Stimulated activated CD4-positive, alpha-beta T cell treated with anti-CD3 and anti-CD28 coated beads, Interleukin-4, amount 100 ng/mL, for 1 hour (primary cell): ENCODE data around the gene PROM2.
"Not testable (repeated sequence)": the region's sequence is repeated elsewhere in the genome, so short reads cannot be mapped to it uniquely, and the experiment has no call there.

ENCODE experiments used
- DNase-seq: peaks from one replicate; pipeline ENCODE4 v3.0.0-alpha.2; 2020

Gene PROM2

GRCh38 chr2:95274291-95275150 is at the start of gene PROM2:
PROM2 (plus strand) TSS chr2:95274449; CDS start chr2:95274586, 137 bp downstream.
- DNase-seq = no peak

DNA sequence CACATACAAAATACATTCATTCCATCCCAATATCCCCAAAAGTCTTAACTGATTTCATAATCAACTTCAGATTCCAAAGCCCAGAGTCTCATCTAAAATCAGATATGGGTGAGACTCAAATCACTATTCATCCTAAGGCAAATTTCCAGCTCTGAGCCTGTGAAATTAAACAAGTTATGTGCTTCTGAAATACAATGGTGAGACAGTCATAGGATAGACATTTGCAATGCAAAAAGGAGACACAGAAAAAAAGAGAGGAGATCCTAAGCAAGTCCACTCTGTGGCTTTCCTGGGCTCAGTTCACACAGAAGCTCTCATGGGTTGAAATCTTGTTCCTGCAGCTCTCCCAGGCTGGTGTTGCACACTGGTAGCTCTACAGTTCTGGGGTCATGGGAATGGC is 48.6 kb upstream of the PROM2 start:
- DNase-seq = no peak

DNA sequence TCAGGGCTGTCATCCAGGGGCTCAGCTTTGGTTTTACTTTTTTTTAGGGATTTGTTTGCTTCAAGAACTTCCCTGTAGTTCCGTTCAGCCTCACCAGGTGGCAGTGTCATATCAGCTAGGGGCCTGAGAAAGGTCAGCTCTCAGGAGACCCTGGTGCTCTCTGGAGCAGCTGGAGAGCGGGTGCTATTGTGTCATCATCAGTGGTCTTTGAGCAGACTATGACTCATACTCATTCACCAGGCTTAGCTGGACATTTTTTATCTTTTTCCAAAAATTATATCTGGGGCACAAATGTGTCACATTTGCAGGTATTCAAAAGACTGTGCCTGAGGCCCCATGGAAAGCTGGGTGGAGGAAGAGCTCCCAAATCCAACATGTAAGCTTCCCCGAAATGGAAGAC is 42.5 kb upstream of the PROM2 start:
- DNase-seq = peak; percentile 27

DNA sequence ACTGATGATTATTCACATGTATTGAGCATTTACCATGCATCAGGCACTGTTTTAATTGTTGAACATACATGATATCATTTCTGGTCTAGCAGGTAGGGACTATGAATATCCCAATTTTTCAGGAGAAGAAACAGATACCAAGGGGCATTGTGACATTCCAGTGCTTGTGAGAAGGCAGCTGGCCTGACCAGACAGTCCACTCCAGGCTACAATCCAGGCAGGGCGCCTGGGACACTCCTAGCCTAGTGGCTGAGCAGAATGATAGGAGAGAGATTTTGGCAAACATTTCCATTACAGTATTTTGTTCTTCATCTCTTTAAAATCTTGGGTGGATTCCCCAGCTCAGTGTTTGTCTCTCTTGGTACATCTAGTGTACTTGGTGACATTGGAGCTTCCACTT is 42.0 kb upstream of the PROM2 start:
- no peak for DNase-seq

DNA sequence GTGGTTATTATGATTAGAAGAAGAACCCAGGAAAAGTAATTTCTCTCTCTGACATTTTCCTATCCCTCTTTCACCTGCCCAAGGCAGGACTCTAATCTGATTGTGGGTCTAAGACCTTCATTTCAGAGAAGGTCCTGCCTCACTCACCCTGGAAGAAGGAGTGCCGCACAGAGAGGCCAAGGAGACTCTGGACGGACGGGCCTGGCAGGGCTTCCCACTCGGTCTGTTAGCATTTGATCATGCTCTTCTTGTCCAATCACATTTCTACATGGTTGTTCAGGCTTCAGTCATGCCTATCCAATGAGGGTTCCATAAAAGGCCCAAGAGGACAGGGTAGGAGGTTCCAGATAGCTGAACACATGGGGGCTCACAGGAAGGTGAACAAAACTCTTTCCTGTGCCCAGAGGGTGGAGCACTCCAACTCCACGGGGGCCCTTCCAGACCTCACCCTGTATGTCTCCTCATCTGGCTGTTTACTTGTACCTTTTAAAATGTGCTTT is 39.9 kb upstream of the PROM2 start:
- DNase-seq = no peak

GRCh38 chr2:95234816-95235215 is 39.4 kb upstream of the PROM2 start:
- no peak for DNase-seq

DNA sequence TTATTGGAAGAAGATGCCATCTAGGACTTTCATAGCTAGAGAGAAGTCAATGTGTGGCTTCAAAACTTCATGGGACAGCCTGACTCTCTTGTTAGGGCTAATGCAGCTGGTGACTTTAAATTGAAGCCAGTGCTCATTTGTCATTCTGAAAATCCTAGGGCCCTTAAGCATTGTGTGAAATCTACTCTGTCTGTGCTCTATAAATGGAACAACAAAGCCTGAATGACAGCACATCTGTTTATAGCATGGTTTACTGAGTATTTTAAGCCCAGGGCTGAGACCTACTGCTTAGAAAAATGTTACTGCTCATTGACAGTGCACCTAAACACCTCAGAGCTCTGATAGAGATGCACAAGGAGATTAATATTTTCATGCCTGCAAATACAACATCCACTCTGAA is 36.1 kb upstream of the PROM2 start:
- DNase-seq = no peak

GRCh38 chr2:95240091-95240490 is 34.2 kb upstream of the PROM2 start:
- DNase-seq = no peak

DNA sequence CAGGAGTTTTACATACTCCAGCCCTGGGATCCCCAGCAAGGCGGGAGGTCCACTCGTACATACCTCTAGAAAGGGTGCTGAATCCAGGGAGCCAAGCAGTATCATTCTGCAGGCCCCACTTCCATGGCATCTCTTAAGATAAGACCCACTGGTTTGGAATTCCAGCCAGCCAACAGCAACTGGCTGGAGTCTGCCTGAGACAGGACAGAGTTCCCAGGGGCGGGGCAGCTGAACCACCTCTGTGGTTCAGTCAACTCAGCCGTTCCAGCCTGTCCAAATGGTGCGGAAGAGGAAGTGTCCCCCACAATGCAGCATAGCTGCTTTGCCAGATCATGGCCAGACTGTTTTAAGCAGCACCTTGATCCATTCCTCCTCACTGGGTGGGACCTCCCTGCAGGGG is 33.7 kb upstream of the PROM2 start:
- DNase-seq = no peak

- DNase-seq = not testable (repeated sequence)
Measured at GRCh38 chr2:95242084-95242483, 32.2 kb upstream of the PROM2 start.

- DNase-seq = no peak
Measured at GRCh38 chr2:95258271-95258670, 16.0 kb upstream of the PROM2 start.

DNA sequence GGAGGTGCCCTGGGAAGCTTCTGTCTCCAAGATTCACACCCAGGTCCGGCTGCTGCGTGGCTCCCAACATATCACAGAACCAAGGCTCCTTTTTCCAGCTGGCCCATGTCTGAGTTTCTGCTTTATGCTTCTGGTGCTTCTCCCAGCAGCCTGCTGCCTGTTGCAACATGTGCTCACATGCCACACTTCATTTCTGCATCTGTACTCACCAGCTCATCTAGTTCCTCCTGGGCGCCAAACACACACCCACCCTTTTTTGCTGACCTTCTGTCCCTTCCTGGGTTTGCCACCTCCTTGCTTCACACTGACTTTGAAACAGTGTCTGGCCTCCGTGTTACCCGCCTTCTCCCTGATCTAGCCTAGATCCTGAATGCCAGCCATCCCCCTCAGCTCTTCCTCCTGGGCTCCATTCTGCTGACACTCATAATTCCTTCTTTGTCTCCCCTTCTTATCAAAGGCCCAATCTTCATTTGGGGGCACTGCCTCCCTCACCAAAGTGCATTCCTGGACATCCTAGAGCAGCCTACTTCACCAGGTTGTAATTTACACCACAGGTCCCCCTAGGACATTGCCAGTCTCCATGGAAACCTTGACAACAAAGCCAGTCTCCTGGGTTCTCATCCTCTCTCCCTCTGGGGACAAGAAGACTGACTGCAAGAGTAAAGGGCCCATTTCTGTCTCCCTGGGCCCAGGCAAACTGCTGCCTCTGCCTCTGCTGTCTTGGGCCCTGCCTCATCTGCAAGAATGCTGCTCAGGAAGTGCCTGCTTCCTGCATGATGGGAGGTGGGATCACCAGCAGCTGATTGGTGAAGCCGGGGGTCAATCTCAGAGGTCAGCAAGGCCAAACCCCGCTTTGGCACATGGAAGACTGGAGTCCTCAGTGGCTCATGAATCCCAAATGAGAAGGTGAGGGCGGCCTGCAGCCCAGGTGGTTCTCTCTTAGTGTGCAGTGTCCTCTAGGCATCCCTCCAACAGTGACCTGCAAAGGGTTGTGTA is 13.9 kb upstream of the PROM2 start:
- no peak for DNase-seq

GRCh38 chr2:95261602-95262001 is 12.6 kb upstream of the PROM2 start:
- no peak for DNase-seq

- DNase-seq = no peak
Measured at GRCh38 chr2:95262896-95263542, 11.2 kb upstream of the PROM2 start.

DNA sequence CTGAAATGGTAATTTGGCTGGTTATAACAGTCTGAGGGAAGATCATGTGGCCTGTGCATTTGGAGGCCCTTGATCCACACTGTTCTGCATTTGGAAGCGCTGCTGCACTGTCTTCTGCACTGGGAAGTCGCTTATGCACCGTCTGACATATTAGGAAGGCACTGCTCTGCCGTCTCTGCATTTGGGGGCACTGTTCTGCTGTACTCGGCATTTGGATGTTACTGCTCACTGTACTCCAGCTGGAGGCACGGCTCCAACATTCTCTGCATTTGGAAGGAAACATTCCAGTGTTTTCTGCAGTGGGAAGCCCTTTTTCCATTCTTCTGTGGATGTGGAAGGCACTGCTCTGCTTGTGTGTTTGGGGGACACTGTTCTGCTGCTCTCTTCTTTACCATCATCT is 9.6 kb upstream of the PROM2 start:
- no peak for DNase-seq

DNA sequence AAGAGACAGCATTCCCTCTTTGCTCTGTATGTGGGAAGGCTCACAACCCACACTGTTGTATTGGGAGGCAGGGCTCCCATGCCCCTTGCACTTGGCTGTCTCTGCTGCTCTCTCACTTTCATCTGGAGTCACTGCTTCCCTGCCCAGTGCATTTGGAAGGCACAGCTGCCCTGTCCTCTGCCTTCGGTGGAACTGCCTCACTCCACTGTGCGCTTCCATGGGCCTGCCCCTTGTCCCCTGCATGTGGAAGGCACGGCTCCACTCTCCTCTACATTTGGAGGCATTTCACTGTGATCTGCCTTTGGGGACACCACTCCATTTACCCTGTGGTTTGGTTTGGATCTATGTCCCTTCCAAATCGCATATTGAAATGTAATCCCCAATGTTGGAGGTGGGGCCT is 9.1 kb upstream of the PROM2 start:
- DNase-seq = no peak

DNA sequence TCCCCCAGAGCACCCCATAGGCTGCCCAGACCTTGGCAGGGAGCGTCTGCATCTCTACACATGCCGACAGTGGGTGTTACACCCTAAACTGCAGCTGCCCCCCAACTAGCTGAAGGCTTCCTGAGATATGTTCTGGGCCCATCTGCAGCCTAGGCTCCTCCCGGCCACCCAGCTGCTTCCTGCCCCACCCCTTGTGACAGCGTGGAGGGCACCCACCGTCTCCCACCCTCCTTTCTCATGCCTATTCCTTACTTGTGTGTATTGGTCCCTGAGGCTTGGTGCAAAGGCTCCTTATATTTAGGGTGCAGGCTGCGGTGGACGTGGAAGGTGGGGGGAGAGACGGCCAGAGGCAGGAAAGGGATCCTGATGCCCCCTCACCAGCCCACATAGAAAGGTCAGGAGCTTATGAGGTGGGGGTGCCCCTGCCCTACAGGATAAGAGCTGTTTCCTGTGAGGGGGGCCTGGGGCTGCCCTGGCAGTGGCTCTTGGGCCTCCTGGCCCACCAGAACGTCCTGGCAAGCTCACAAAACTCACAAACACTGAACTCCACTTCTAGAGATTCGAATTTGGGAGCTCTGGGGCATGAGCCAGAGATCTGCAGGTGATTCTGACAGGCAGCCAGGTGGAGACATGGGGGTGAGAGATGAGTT is 7.3 kb upstream of the PROM2 start:
- no peak for DNase-seq

GRCh38 chr2:95267458-95268210 is 6.6 kb upstream of the PROM2 start:
- DNase-seq = no peak

- no peak for DNase-seq
Measured at GRCh38 chr2:95268211-95269035, 5.8 kb upstream of the PROM2 start.

DNA sequence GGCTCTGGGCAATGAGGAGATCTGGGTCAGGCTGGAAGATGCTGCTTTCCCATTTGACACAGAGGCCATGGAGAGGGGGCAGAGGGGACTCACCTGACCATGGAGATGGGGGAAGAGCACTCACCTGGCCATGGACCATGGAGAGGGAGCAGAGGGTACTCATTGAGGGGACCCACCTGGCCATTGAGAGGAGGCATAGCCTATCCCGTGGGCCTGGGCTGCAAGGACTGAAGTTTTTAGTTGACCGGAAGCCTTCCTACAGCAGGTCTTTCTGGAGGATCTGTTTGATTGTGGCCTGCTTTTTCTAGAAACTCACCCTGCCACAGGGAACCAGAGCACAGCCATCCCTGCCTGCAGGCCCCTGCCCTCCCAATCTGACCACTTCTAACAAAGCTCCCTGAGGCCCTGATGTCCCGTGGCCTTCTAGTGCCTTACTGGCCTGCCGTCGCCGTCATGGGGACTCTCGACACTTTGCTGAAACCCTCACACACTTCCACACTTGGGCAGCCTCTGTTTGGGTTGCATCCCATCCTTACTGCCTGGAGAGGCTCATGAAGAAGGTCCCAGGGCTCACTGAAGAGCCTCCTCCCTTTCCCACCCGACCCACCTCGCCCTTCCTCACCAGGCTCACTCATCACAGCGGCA is 5.1 kb upstream of the PROM2 start:
- DNase-seq = no peak
